ENCODE results near the gene KCNQ1.

The KCNQ1 gene

DNA sequence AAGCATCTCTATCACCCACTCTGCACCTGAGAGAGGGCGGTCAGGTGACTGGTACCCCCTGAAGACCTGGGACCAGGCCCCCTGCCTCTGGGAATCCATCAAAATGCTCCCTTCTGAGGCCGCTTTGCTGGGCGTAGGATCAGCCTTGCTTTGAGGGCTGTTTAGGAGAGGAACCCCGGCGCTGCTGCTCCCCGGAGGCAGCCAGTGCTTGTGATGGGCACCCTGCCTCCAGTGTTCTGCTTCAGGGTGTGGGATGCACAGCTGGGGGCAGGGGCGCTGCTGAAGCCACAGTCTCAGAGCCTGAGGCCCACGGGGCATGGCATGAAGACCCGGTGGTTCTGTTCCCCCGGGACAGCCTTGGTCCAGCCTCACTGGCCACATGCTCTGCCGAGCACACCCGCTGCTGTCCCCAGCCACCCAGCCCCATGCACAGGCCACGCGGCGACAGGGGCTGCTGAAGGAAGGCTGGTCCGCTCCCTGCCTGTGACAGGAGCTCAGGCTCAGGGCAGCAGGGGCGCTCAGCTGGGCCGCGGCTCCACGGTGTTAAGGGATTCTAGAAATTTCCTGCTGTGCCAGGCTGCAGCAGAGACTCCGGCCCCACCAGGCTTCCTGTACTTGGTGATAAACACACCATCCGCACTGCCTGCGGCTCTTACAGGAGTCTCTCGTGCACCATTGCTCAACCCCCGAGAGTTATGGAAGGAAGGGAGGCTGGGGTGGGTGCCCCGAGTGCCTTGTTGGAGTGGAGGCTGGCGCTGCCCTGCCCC lies 91.0 kb downstream of the KCNQ1 start (continued):
- TF ChIP-seq, protein P1, sequence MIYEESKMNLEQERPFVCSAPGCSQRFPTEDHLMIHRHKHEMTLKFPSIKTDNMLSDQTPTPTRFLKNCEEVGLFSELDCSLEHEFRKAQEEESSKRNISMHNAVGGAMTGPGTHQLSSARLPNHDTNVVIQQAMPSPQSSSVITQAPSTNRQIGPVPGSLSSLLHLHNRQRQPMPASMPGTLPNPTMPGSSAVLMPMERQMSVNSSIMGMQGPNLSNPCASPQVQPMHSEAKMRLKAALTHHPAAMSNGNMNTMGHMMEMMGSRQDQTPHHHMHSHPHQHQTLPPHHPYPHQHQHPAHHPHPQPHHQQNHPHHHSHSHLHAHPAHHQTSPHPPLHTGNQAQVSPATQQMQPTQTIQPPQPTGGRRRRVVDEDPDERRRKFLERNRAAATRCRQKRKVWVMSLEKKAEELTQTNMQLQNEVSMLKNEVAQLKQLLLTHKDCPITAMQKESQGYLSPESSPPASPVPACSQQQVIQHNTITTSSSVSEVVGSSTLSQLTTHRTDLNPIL (CRISPR knock-in tag; IDR thresholded peaks at IDR 0.05; ENCODE audit: low read depth) = no peak
- TF ChIP-seq, protein P2, sequence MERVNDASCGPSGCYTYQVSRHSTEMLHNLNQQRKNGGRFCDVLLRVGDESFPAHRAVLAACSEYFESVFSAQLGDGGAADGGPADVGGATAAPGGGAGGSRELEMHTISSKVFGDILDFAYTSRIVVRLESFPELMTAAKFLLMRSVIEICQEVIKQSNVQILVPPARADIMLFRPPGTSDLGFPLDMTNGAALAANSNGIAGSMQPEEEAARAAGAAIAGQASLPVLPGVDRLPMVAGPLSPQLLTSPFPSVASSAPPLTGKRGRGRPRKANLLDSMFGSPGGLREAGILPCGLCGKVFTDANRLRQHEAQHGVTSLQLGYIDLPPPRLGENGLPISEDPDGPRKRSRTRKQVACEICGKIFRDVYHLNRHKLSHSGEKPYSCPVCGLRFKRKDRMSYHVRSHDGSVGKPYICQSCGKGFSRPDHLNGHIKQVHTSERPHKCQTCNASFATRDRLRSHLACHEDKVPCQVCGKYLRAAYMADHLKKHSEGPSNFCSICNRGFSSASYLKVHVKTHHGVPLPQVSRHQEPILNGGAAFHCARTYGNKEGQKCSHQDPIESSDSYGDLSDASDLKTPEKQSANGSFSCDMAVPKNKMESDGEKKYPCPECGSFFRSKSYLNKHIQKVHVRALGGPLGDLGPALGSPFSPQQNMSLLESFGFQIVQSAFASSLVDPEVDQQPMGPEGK (CRISPR knock-in tag; IDR thresholded peaks at IDR 0.05; ENCODE audit: borderline replicate concordance) = no peak
- no peak for TF ChIP-seq ZNF70 (CRISPR knock-in tag; IDR thresholded peaks at IDR 0.05)

DNA sequence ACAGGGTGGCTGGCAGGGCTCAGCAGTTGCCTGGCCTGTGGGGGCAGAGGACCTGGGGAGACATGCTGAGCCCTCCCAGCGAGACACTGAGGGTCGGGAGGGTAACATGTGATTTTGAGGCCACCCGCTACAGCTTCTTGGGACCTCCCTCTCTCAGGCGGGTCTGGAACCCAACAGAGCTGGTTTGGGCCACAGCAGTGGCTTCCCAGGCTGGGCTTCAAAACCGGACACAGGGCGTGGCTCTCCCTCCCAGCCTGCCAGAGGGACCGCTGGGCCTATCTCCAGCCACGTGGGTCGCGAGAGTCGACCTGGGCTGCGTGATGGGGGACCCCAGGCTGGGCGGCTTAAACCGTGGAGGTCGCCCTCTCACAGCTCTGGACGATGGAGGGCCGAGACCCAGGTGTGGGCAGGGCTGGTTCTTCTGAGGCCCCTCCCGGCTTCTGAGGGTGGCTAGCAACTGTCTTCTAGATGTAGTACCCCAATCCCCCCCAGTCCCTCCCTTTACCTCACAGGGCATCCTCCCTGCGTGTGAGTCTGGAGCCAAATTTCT lies 91.7 kb downstream of the KCNQ1 start:
- ATAC-seq = no peak
- TF ChIP-seq TOX (CRISPR knock-in tag; IDR thresholded peaks at IDR 0.05; ENCODE audit: borderline replicate concordance) (no peak), ESRRG (CRISPR knock-in tag; IDR thresholded peaks at IDR 0.05) (no peak), SNAI2 (CRISPR knock-in tag; IDR thresholded peaks at IDR 0.05) (no peak), ZNF8 (CRISPR knock-in tag; IDR thresholded peaks at IDR 0.05) (no peak), TCF4 (CRISPR knock-in tag; IDR thresholded peaks at IDR 0.05; ENCODE audit: borderline replicate concordance) (no peak), ZC3H10 (CRISPR knock-in tag; IDR thresholded peaks at IDR 0.05) (no peak), PPARA (CRISPR knock-in tag; IDR thresholded peaks at IDR 0.05; ENCODE audit: borderline replicate concordance) (no peak), ZNF70 (CRISPR knock-in tag; IDR thresholded peaks at IDR 0.05) (no peak), ISL1 (CRISPR knock-in tag; IDR thresholded peaks at IDR 0.05) (no peak), GLIS3 (CRISPR knock-in tag; IDR thresholded peaks at IDR 0.05) (no peak), BACH2 (CRISPR knock-in tag; IDR thresholded peaks at IDR 0.05; ENCODE audit: borderline replicate concordance) (no peak), ARNTL (CRISPR knock-in tag; IDR thresholded peaks at IDR 0.05; ENCODE audit: borderline replicate concordance, low read depth) (no peak)
- TF ChIP-seq, protein P2 (CRISPR knock-in tag; IDR thresholded peaks at IDR 0.05; ENCODE audit: borderline replicate concordance) = no peak

DNA sequence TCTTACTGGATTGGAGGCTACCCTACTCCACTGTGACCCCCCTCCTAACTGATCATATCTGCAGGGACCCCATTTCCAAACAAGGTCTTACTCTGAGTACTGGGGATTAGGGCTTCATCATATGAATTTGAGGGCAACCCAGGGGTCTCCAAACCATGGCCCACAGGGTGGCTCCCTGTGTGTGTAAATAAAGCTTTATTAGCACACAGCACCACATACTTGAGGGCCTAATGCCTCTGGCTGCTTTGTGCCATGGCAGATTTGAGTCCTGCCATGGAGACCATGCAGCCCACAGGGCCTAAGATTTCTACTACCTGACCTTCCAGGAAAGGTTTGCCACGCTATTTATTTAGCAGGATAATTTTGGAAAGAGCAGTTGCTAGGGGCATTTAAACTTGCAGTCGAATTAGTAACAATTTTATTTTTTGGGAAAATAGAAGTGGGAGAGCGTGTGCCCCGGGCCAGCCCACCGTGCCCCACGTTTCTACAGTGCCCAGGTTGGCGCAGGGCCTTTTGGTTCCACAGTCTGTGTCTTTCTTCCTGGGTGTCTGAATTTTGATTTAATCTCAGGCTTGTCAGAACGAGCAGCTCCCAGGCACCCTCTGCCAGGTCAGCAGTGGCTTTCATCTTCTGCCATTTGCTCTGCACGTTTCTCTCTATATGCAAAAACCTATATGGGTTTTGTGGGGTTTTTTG lies 92.3 kb downstream of the KCNQ1 start:
- no peak for TF ChIP-seq ESRRG (CRISPR knock-in tag; IDR thresholded peaks at IDR 0.05)
- TF ChIP-seq, protein P3, sequence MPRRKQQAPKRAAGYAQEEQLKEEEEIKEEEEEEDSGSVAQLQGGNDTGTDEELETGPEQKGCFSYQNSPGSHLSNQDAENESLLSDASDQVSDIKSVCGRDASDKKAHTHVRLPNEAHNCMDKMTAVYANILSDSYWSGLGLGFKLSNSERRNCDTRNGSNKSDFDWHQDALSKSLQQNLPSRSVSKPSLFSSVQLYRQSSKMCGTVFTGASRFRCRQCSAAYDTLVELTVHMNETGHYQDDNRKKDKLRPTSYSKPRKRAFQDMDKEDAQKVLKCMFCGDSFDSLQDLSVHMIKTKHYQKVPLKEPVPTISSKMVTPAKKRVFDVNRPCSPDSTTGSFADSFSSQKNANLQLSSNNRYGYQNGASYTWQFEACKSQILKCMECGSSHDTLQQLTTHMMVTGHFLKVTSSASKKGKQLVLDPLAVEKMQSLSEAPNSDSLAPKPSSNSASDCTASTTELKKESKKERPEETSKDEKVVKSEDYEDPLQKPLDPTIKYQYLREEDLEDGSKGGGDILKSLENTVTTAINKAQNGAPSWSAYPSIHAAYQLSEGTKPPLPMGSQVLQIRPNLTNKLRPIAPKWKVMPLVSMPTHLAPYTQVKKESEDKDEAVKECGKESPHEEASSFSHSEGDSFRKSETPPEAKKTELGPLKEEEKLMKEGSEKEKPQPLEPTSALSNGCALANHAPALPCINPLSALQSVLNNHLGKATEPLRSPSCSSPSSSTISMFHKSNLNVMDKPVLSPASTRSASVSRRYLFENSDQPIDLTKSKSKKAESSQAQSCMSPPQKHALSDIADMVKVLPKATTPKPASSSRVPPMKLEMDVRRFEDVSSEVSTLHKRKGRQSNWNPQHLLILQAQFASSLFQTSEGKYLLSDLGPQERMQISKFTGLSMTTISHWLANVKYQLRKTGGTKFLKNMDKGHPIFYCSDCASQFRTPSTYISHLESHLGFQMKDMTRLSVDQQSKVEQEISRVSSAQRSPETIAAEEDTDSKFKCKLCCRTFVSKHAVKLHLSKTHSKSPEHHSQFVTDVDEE (CRISPR knock-in tag; IDR thresholded peaks at IDR 0.05) = no peak
- TF ChIP-seq ZFP3 (CRISPR knock-in tag; IDR thresholded peaks at IDR 0.05) = no peak
- TF ChIP-seq ZNF70 (CRISPR knock-in tag; IDR thresholded peaks at IDR 0.05) = no peak
- no peak for TF ChIP-seq CSDC2 (CRISPR knock-in tag; IDR thresholded peaks at IDR 0.05)
- TF ChIP-seq TCF4 (CRISPR knock-in tag; IDR thresholded peaks at IDR 0.05; ENCODE audit: borderline replicate concordance) = no peak
- TF ChIP-seq ZNF565 (CRISPR knock-in tag; conservative IDR thresholded peaks at IDR 0.05; ENCODE audit: low read depth) = no peak
- ATAC-seq = no peak

All from SK-N-SH treated with all-trans-retinoic acid at 6 μM for 48 hours (cell line).